Brain microvascular endothelial cell (primary cell): Measurements from ENCODE around the gene CADPS.
A peak's percentile ranks its signal among the peaks of the same experiment; 100 is the strongest.

Experiments
- DNase-seq: peaks from one replicate; pipeline ENCODE4 v3.0.0-alpha.2; 2020
- H3K27ac ChIP-seq: fragments of 250-450 bp; sonication (Bioruptor Pico); 2 replicates; pipeline ENCODE4 v1.5.1; 2020; ENCODE audit warnings: mild to moderate bottlenecking, moderate library complexity
- H3K27me3 ChIP-seq: fragments of 250-450 bp; sonication (Bioruptor Pico); replicated peaks from 2 replicates; pipeline ENCODE4 v1.5.1; 2020; ENCODE audit warnings: mild to moderate bottlenecking
- H3K36me3 ChIP-seq: fragments of 250-450 bp; sonication (Bioruptor Pico); replicated peaks from 2 replicates; pipeline ENCODE4 v1.5.1; 2020; ENCODE audit warnings: mild to moderate bottlenecking
- H3K4me3 ChIP-seq: 2 replicates; pipeline ENCODE4 v1.5.1; 2011; ENCODE audit warnings: low read depth, mild to moderate bottlenecking, control low read depth, low read length, moderate library complexity
- in situ Hi-C: cut with HindIII; loops from 2 replicates; pipeline ENCODE4 v1.10.0; 2017; ENCODE audit warnings: low sequenced_read_pairs, low pct_ligation_motif_present
- TF ChIP-seq, protein P1 (sequence below): IDR thresholded peaks from 2 replicates; pipeline ENCODE4 v1.5.1; 2011; ENCODE audit warnings: low read depth, mild to moderate bottlenecking, moderate library complexity, low read length, control low read depth, inconsistent platforms; ENCODE audit errors: missing control alignments

CADPS gene

DNA sequence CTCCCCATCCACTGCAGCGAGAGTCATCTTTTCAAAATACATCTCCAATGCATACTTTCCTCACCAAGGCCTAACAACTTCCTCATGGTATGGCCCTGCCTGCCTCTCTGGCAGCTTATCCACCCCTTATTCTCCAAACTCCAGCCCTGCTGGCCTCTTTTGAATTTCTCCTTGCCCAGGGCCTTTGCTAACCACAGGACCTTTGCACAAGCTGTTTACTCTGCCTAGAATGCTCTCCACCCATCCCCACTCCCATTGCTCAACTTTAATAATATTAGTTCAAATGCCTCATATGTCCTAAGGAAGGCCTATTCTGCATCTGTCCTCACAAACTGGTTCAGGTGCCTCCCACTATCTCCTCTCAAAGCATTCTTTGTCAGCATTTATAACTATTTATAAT lies 230.7 kb downstream of the CADPS start:
- TF ChIP-seq, protein P1, sequence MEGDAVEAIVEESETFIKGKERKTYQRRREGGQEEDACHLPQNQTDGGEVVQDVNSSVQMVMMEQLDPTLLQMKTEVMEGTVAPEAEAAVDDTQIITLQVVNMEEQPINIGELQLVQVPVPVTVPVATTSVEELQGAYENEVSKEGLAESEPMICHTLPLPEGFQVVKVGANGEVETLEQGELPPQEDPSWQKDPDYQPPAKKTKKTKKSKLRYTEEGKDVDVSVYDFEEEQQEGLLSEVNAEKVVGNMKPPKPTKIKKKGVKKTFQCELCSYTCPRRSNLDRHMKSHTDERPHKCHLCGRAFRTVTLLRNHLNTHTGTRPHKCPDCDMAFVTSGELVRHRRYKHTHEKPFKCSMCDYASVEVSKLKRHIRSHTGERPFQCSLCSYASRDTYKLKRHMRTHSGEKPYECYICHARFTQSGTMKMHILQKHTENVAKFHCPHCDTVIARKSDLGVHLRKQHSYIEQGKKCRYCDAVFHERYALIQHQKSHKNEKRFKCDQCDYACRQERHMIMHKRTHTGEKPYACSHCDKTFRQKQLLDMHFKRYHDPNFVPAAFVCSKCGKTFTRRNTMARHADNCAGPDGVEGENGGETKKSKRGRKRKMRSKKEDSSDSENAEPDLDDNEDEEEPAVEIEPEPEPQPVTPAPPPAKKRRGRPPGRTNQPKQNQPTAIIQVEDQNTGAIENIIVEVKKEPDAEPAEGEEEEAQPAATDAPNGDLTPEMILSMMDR: no peak
- in situ Hi-C loops: no loop called here
- H3K27ac ChIP-seq: no peak overlapping the region
- H3K36me3 ChIP-seq: no peaks in the 10 kb centered on the region
- no peak overlapping the region for H3K4me3 ChIP-seq
- DNase-seq: no peak
- no peaks in the 10 kb centered on the region for H3K27me3 ChIP-seq

DNA sequence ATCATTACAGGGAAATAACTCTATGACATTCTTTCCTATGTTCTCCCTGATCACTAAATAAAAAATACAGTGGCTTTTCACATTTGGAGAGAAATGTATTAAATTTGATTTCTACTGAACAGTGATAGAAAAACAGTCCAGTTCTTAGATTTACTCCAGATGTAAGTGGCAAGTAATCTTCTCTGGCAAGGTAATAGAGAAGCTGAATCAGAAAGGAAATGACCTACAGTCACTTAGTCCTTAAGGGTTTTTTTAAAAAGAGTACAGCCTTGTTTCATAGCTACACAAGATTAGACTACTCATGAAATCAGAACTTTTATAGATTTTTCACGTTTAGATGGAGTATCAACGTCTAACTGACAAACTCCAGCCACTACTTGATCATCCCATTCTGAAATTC lies 236.9 kb downstream of the CADPS start:
- no peaks in the 10 kb centered on the region for H3K36me3 ChIP-seq
- DNase-seq: no peak
- TF ChIP-seq, protein P1: no peak
- no peaks in the 10 kb centered on the region for H3K27me3 ChIP-seq
- in situ Hi-C loops: no loop called here
- H3K4me3 ChIP-seq: no peak overlapping the region
- H3K27ac ChIP-seq: no peak overlapping the region

GRCh38 chr3:62636235-62636826 lies 238.9 kb downstream of the CADPS start:
- no peak for DNase-seq

GRCh38 chr3:62632510-62633294 lies 242.5 kb downstream of the CADPS start:
- in situ Hi-C loops: no loop called here
- no peaks in the 10 kb centered on the region for H3K27me3 ChIP-seq
- TF ChIP-seq, protein P1: peak; percentile 30

More at GRCh38 chr3:62636235-62636826, 238.9 kb downstream of the CADPS start:
- Histone ChIP-seq H3K27me3 (no peaks in the 10 kb centered on the region), H3K36me3 (no peaks in the 10 kb centered on the region), H3K27ac (no peak overlapping the region), H3K4me3 (no peak overlapping the region)
- TF ChIP-seq, protein P1: no peak
- in situ Hi-C loops: no loop called here

DNA sequence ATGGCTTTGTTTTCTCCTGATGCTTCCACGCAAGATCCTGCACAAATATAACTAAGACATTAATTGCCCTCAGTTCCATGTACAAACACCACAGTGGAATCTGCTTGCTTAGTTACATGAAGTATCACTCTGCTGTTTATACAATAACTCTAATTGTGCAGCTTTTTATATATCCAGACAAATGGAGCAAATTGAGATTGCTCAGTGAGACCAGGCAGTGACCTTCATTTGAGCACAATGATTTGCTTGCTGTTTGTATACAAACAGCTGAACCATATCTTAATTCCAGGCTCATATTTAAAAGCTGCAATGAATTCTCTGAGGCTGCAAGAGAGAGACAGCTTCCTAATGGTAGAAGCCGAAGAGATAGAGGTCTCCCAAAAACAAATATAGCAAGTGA lies 243.7 kb downstream of the CADPS start:
- TF ChIP-seq, protein P1: no peak
- in situ Hi-C loops: no loop called here
- no peaks in the 10 kb centered on the region for H3K36me3 ChIP-seq
- no peak overlapping the region for H3K27ac ChIP-seq
- no peak for DNase-seq
- H3K4me3 ChIP-seq: no peak overlapping the region
- H3K27me3 ChIP-seq: no peaks in the 10 kb centered on the region

More at GRCh38 chr3:62632510-62633294, 242.5 kb downstream of the CADPS start:
- Histone ChIP-seq H3K27ac (no peak overlapping the region), H3K4me3 (no peak overlapping the region), H3K36me3 (no peaks in the 10 kb centered on the region)
- DNase-seq: no peak
